NCI-H345 treated with DMSO at 0.1 percent for 48 hours (cell line): Measurements from ENCODE around the gene GATAD2A.
"Not testable (repeated sequence)": the region's sequence is repeated elsewhere in the genome, so short reads cannot be mapped to it uniquely, and the experiment has no call there.

ENCODE experiments used
- DNase-seq: peaks from one replicate; lab custom pipeline; 2025; ENCODE audit not compliant: unreplicated experiment; lab: John Stamatoyannopoulos, UW

The GATAD2A gene

DNA sequence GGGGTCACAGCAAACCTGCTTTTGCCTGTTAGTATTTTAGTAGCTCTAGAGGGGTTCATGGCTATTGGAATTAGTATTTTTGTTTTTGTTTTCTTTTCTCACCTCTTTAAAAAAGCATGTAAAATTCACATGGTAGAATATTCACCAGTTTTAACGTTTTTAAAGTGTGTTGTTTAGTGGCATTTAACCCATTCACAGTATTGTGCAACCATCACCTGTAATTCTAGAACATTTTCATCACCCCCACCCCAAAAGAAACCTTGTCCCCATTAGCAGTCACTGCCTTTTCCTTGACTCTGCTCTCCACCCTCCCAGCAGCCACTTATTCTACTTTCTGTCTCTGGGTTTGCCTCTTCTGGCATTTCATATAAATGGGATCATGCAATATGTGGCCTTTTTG, 39.8 kb downstream of the GATAD2A start:
- DNase-seq: no peak

DNA sequence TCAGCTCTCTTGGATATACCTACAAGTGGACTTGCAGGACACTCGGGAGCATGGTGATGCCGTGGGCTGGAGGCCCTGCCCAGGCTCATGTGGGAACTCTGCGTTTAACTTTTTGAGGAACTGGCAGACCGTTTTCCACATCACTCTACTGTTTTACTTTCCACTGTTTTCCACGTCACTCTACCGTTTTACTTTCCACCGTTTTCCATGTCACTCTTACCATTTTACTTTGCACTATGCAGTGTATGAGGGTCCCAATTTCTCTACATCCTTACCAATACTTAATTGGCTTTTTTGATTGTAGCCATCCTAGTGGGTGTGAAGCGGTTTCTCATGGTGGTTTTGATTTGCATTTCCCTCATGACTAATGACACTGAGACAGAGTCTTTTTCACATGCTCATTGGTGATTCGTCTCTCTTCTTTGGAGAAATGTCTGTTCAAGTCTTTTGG, 40.5 kb downstream of the GATAD2A start:
- DNase-seq: no peak

DNA sequence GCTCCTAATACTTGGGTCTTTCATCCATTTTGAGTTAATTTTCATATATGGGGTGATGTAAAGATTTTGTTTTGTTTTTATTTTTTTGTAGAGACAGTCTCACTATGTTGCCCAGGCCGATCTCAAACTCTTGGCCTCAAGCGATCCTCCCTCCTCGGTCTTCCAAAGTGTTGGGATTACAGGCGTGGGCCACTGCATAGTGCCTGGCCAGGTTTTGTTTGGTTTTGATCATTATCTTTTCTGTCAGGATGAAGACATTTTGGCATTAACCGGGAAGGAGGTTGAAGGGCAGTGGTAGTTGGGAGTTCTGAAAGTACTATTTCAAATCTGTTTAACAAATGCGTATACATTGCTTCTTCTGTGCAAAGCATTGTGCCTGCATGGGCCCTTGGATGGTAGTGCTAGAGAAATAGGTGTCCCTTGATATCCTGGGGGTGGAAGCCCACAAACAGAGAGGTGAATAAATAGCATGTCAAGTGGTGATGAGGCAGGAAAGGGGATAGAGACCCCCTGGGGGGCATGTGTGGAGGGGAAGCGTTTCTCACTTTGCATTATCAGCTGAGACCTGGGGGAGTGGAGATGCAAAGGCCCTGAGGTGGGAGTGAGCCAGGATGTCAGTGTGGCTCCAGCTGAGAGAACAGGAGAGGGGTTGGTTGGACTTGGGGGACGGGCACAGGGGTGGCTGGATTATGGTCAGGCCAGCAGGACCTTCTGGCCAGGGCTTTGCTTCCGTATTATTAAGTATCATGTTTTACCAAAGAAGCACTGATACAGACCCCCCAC, 41.4 kb downstream of the GATAD2A start:
- no peak for DNase-seq

DNA sequence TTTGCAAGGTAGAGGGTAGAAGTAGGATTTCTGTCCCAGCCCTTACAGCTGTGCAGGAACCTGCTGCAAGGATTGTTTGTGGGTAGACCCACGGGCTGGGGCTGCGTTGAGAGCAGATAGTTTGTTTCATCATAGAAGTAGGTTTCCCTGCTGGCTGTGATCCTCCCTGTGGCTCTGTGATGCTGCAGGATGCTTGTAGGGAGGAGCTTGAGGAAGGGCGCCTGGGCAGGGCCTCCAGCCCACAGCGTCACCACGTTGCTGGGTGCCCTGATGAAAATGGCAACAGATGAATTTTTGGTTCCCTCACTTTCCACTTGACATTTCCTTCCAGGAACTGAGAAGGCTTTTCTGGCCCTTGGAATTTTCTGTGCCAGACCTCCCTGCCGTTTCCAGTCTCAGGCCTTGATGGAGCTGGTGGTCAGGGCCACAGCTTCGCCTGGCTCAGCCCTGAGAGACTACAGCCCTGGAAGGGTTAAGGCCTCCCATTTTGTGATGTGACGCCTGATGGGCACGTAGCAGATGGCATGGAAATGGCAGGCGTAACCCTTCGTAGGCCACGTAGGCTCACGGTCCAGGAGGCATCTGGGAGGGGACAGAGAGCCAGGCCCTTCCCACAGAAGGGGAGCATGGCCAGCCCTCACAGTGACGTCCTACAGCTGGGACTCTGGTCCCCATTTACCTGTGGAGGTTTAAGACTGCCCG, 42.2 kb downstream of the GATAD2A start:
- no peak for DNase-seq

DNA sequence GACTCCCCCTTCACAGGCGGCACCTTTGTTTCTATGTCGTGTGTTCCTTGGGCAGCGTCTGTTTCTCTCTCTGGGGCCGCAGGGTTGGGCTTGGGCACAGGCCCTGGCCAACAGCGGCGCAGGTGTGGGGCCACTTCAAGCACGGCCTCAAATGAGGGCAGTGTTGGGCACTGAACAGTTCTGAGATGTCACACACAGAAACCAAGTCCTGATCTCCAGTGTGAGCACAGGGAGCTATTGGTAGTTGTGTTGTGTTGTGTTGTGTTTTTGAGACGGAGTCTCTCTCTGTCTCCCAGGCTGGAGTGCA, 42.7 kb downstream of the GATAD2A start:
- DNase-seq: no peak

DNA sequence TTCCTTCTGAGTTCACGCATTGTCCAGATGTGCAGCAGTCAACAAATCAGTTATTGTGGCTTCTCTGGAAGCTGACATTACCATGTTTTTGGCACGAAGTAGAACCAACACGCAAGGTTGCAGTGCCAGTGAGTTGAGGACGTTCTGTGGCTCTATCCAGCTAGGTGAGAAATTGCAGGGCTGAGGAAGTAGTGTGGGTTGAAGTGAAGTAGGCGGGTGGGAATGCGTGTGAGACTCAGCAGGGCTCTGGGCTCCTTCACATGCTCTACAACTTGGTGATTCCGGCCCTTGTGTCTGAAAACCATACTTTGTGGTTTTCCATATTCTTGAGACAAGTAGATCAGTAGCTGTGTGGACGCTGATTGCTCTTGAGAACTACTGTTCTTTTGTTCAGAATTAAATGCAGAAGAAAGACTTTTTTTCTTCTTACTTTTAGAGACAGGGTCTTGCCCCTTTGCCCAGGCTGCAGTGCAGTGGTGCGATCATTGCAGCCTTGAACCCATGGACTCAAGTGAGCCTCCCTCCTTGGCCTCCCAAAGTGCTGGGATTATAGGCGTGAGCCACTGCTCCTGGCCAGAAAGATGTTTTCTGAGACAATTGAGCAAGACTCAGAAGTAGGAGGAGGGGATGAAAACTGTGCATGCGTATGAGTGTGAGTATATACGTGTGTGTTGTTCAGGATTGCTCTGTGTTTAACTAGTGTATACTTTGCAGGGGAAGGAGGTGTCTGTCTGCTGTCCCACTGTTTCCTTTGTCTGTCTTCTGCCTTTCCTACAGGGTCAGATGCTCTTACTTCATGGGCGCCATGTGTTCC, 46.2 kb downstream of the GATAD2A start:
- no peak for DNase-seq

DNA sequence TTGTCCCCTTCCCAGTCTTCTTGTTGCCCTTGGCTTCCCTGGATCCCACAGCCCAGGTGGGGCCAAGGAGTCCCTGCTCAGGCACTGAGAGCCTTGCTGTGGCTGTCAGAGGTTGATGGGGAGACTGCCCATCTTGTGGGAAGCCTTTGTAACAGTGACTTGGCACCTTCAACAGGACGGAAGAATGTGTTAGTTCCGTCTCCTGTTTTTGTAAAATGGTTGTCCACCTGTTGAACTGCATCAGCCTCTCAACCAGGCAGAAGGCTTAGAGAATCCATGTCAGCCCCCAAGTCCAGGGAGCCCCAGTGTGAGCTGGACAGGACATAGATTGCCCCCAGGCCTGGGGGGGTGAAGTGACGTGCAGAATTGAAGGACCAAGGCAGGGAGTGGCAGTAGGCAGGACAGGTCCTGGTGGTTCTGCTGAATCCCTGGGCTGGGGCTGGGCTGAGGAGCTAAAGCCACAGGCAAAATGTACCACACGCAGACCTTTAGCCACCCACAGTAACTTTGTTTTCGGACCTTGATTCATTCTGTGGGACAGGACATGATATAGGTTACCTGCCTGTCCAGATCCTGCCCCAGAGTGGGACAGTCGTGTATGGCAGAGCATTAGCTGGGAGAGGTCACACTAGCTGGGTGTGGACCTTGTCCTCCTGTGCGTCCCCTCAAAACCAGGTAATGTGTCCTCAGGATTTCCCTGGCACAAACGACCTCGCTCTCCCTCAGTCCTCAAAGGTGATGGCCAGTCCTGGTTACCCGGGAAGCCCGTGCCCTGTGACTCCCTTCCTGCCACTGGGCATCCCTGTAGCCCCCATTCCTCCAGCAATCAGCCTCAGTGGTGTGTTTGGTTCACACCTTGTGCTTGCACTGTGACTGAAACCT, 47.0 kb downstream of the GATAD2A start:
- no peak for DNase-seq

DNA sequence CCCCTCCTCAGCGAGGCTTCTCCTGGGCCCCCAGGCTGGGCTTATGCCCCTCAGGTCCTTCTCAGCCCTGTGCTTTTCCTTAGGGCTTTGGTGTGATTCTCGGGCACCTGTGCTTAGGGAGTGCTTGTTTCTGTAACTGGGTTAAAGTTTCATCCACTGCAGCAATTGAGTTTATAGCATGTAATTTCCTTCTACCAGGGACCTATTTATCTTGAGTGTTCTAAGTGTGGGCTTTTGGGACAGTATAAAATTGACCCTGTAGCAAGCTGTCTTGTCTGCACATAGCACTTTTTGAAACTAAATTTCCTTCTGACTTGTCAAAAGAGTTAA, 47.6 kb downstream of the GATAD2A start:
- DNase-seq: no peak

DNA sequence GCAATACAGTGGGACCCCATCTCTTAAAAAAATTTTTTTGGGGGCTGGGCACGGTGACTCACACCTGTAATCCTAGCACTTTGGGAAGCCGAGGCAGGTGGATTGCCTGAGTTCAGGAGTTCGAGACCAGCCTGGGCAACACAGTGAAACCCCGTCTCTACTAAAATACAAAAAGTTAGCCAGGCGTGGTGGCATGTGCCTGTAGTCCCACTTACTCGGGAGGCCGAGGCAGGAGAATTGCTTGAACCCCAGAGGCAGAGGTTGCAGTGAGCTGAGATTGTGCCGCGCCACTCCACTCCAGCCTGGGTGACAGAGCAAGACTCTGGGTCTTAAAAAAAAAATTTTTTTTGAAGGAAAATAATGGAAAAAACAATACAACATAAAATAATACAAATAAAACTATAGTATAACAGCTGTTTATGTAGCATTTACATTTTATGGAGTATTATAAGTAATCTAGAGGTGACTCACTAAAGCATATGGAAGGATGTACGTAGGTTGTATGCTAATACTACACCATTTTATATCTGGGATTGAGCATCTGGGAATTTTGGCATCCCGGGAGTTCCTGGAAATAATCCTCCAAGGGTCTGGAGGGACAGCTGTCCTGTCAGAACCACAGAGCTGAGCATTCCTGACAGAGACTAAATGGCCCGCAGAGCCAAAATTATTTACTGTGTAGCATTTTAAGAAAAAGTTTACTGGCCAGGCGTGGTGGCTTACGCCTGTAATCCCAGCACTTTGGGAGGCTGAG, 49.9 kb downstream of the GATAD2A start:
- DNase-seq: not testable (repeated sequence)

DNA sequence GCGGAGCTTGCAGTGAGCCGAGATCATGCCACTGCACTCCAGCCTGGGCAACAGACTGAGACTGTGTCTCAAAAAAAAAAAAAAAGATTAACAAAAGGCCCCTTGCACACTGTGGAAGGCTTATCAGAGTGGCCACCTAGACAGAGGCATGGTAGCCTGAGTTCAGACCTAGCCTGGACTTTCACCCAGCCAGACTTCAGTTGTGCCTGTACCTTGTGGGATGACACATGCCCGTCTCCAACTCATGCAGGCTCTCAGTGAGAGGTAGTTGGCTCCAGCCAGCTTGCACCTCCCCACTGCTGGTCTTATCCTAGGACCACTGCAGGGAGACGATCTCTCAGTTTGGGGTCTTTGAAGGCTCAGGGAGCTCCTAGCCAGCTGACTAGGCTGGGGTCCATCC, 52.2 kb downstream of the GATAD2A start:
- no peak for DNase-seq

DNA sequence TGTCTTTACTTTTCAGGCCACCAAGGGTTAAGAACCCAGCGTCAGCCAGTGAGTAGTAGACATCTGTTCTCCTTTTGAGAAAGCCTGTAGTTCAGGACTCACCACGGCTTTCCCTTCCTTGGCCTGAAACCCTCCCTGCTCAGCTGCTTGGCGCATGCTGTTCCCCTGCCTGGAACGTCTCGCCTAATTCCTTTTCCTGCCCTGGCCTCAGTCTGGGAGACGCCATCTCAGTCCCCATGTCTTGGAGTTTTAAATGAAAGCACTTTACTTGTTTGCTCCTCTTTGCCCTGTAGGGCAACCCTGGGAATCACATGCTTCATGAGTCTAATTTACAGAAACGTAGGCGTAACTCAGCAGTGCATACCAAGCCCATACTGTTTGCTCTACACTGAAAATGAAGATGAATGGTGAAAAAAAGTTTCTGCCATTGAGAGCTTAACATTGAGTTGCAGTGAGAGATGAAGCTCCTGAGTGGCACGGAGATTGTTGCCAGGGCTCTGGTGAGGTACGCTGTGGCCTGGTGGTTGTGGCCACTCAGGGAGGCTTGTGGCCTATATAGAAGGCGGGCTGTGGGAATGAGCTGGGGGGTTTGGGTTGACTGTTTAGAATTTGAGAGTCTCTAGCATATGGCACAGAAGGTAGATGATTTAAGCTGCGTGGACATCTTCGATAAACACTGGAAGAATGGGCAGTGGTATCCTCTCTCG, 52.8 kb downstream of the GATAD2A start:
- DNase-seq: no peak

DNA sequence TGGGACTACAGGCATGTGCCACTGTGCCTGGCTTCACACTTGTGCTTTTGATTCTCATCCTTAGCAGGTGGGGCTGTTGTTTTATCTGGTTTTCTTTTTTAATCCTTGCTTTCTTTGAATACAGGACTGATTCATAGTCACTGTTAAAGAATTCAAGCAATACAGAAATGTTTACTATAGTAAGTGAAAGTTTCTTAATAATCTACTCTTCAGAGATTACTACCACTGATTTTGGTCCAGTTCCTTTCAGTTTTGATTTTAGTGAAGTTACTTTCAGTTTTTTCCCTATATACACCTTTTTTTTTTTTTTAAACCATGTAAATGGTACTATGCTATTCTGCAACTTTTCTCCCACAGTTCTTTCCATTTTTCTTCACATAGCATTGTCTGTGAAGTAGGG, 53.6 kb downstream of the GATAD2A start:
- DNase-seq: no peak

DNA sequence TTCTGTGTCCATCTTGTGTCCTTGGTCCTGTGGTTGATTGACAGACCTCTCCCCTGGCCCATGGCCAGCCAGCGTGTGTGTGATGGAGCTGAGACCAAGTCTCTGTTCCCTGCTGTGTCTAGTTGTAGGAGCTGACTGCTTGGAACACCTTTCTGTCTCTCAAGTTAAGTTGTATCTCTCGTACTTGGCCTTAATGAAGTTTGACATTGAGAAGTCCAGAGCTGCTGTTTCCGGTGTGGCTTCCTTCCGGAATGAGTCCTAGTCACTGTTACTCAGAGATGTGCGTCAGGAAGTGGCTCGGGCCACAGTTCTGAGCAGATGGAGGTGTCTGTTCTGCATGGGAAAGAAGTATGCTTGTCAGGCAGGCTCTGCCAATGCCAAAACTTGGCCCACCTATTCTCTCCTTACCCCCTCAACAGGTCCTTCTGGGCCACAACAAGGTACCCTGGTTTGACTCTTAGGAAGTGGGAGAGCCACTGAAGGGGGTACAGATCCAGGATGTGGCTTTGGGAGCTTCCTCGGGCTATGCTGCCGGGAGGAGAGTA, 54.3 kb downstream of the GATAD2A start:
- no peak for DNase-seq

DNA sequence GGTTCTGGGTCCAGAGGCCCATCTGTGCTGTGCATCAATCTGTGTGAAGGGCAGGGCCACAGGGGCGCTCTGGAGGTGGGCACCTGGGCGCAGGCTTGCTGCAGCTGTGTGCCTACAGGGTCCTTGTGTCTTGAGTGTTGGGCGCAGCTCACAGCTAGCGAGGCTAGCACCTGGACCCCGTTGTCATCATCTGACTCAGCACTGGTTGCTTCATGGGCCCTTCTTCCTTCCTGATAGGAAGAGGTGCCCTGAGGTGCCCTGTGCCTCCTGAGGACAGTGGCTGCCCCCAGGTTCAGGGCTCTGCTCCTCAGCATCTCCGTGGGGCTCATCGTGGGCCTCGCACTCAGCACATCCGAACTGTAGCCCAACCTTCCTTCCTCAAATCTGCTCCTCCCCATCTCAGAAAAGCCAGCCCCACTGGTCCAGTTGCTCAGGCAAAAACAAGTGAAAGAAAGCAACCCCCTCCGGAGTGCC, 54.8 kb downstream of the GATAD2A start:
- no peak for DNase-seq

DNA sequence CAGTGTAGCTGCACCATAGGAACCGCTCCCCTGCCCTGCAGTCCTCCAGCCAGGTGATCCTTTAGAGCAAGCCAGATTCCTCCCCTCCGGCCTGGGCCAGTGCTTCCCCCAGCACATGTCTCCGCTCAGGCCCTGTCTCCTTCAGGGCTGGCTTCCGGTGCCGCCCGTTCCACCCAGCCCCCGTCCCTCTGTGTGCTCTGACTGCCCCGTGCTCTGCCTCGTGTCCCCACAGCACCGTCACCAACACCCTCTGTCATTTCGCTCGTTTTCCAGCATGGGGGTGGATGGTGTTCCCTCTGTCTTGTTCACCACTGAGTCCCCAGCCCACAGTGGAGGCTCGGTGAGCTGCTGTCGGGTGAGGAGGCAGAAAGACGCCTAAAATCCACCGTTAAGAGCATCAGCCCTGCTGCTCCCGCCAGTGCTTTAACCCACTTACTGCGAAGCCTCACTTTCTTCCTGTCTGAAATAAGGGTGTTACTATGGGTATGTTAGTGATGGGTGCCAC, 55.3 kb downstream of the GATAD2A start:
- DNase-seq: no peak

DNA sequence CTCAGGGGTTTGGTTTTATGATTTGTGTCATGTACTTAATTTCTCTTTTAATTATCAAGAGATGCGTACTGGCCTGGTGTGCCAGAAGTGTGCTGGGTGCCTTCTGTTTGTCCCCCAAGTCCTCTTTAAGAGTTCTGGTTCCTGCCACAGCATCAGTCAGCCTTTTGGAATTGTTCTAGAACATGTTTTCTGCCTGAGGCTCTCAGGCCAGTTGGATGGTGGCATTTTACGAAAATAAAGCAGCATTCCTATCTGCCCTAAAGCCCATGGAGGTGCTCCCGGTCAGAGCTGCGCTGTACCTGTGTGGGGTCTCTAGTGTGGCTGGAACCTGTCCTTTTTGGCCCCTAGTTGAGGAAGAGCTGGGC, 55.8 kb downstream of the GATAD2A start:
- DNase-seq: no peak

DNA sequence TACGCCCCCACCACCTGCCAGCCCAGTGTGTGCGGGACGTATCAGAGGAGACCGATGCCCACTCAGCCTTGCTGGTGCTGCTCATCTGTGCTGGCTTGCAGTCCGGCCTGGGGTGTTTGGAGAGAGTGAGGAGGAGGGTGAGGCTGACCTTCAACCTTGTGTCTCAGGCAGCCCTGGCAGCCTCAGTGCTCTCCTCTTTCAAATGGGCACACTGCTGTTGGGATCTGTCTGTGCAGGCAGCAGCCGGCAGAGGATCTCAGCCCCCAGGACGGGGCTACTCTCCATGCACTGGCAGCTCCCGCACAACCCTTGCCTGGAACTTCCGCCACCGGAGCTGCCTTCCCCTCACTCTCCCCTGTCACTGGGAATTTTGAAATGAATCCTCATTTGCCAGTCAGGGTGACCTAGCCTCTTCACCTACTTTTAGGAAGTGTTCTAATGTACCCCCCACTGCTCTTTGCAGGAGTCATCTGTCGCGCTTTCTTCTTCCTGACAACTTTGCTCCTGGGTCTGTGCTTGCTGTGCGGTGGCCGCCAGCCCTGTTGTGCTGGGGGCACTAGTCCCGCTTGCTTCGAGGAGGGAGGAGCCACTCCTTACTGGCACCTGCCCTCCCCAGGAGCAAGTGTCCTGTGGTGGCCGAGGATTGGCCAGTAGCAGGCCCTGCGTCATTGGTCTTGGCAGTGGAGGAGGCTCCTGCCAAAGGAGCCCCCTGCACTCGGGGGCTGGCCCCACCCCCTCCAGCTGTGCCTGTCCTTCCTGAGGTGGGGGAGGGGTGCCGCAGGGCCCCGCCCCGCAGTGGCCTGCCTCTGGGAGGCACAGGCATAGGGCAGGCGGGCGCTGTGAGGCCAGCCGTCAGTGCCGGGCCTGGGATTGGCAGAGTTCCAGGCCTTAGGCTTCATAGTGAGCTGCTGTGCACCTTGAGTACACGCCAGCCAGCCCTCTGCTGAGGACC, 56.5 kb downstream of the GATAD2A start:
- DNase-seq: peak; percentile 53
